H1 (cell line): ENCODE results near the gene CD3D. TPM values are rescaled to one million over a fixed set of nuclear protein-coding genes. Genes with fewer than 3 reads are reported as not detected.

ENCODE experiments used
- CTCF ChIA-PET: fragments of 300-600 bp; sonication (Branson Sonifier 250); formaldehyde crosslinking; loops from one replicate; lab custom pipeline; 2021; ENCODE audit not compliant: partially characterized antibody; lab: Charles Lee
- POLR2A ChIA-PET: fragments of 300-600 bp; sonication (Branson Sonifier 250); formaldehyde crosslinking; loops from one replicate; lab custom pipeline; 2021; ENCODE audit warnings: inconsistent platforms; ENCODE audit not compliant: partially characterized antibody; lab: Charles Lee
- DNase-seq, 2 experiments: peaks; one replicate each; pipeline versions ENCODE4 v3.0.0 to v3.0.0-alpha.2; 2010 to 2022; ENCODE audit warnings: low spot score in 2 of 2, low read depth in 1 of 2, mixed read lengths in 1 of 2
- FAIRE-seq: peaks from 2 replicates; lab custom pipeline; 2011; peaks lifted over from hg19 to GRCh38; lab: Jason Lieb, UNC
- H2AFZ ChIP-seq: 2 replicates; pipeline ENCODE4 v1.8.1; 2012; ENCODE audit warnings: low read length, inconsistent platforms
- H2AK5ac ChIP-seq: 2 replicates; pipeline ENCODE4 v1.6.1; 2013; ENCODE audit warnings: low read depth, low read length
- H2BK120ac ChIP-seq: replicated peaks from 2 replicates; pipeline ENCODE3; 2013; ENCODE audit warnings: low read depth, low read length, inconsistent platforms
- H2BK12ac ChIP-seq: 2 replicates; pipeline ENCODE4 v1.6.1; 2013; ENCODE audit warnings: low read depth, low read length
- H2BK15ac ChIP-seq: 2 replicates; pipeline ENCODE4 v1.6.1; 2013; ENCODE audit warnings: low read length
- H2BK20ac ChIP-seq: 2 replicates; pipeline ENCODE4 v1.6.1; 2013; ENCODE audit warnings: low read length
- H2BK5ac ChIP-seq: 2 replicates; pipeline ENCODE4 v1.6.1; 2013; ENCODE audit warnings: low read depth, low read length
- H3K14ac ChIP-seq: 2 replicates; pipeline ENCODE4 v1.6.1; 2013; ENCODE audit warnings: inconsistent platforms; ENCODE audit not compliant: insufficient read length
- H3K18ac ChIP-seq: 2 replicates; pipeline ENCODE4 v1.6.1; 2013; ENCODE audit warnings: low read length; ENCODE audit errors: extremely low read depth
- H3K23ac ChIP-seq: 2 replicates; pipeline ENCODE4 v1.6.1; 2013; ENCODE audit warnings: inconsistent platforms; ENCODE audit not compliant: insufficient read length
- H3K23me2 ChIP-seq: 2 replicates; pipeline ENCODE4 v1.6.1; 2013; ENCODE audit warnings: low read depth, low read length
- H3K27ac ChIP-seq: 2 replicates; pipeline ENCODE4 v1.6.1; 2011; ENCODE audit warnings: low read depth, low read length, inconsistent platforms
- H3K27me3 ChIP-seq, 4 experiments: replicated peaks in 1 of 4; 1 replicate in 1 of 4; 2 replicates in 3 of 4; pipeline versions ENCODE4 v1.6.1 to v1.8.1; 2011 to 2013; ENCODE audit warnings: low read length in 3 of 4, mild to moderate bottlenecking in 3 of 4, inconsistent platforms in 2 of 4, mixed read lengths in 2 of 4, moderate library complexity in 1 of 4; ENCODE audit not compliant: control insufficient read depth in 3 of 4, insufficient read depth in 3 of 4; ENCODE audit errors: extremely low read depth in 1 of 4
- H3K36me3 ChIP-seq, 4 experiments: 2 replicates each; pipeline versions ENCODE4 v1.6.1 to v1.8.1; 2011 to 2013; ENCODE audit warnings: mild to moderate bottlenecking in 4 of 4, low read length in 3 of 4, moderate library complexity in 2 of 4, control low read depth in 1 of 4, inconsistent platforms in 1 of 4; ENCODE audit not compliant: insufficient read depth in 4 of 4, control insufficient read depth in 2 of 4
- H3K4ac ChIP-seq: replicated peaks from 2 replicates; pipeline ENCODE3; 2013; ENCODE audit warnings: low read length, low read depth, mixed read lengths, inconsistent platforms; ENCODE audit not compliant: insufficient read length
- H3K4me1 ChIP-seq, 4 experiments: replicated peaks in 1 of 4; 1 replicate in 1 of 4; 2 replicates in 3 of 4; pipeline versions ENCODE4 v1.6.1 to v1.8.1; 2011 to 2013; ENCODE audit warnings: low read length in 3 of 4, inconsistent platforms in 2 of 4, mixed read lengths in 1 of 4; ENCODE audit not compliant: insufficient read depth in 4 of 4, control insufficient read depth in 3 of 4
- H3K4me2 ChIP-seq, 2 experiments: 2 replicates each; pipeline versions ENCODE4 v1.6.1 to v1.8.1; 2011 to 2013; ENCODE audit warnings: low read depth in 2 of 2, low read length in 2 of 2, control low read depth in 1 of 2, inconsistent platforms in 1 of 2, mild to moderate bottlenecking in 1 of 2; ENCODE audit not compliant: insufficient read depth in 1 of 2
- H3K4me3 ChIP-seq, 4 experiments: fragments of 200-600, 300-600 bp in 1 of 4; sonication (generic), shearing (Covaris generic), sonication (Bioruptor Twin) in 1 of 4; 2 replicates each; pipeline versions ENCODE4 v1.5.1 to v1.8.1; 2011 to 2016; ENCODE audit warnings: low read length in 4 of 4, low read depth in 3 of 4, control low read depth in 2 of 4, inconsistent platforms in 2 of 4, mild to moderate bottlenecking in 2 of 4, mixed read lengths in 1 of 4, moderate library complexity in 1 of 4; ENCODE audit not compliant: insufficient read depth in 2 of 4; ENCODE audit errors: extremely low read depth in 1 of 4
- H3K56ac ChIP-seq: replicated peaks from 2 replicates; pipeline ENCODE3; 2013; ENCODE audit warnings: low read depth, mild to moderate bottlenecking, mixed read lengths, low read length, inconsistent platforms; ENCODE audit not compliant: insufficient read length
- H3K79me1 ChIP-seq: 2 replicates; pipeline ENCODE4 v1.6.1; 2013; ENCODE audit warnings: low read depth, low read length, control low read depth
- H3K79me2 ChIP-seq, 2 experiments: 2 replicates each; pipeline versions ENCODE4 v1.6.1 to v1.8.1; 2012 to 2013; ENCODE audit warnings: low read length in 2 of 2, mild to moderate bottlenecking in 2 of 2, inconsistent platforms in 1 of 2; ENCODE audit not compliant: insufficient read depth in 2 of 2, control insufficient read depth in 1 of 2
- H3K9ac ChIP-seq, 4 experiments: replicated peaks in 1 of 4; 1 replicate in 1 of 4; 2 replicates in 3 of 4; pipeline versions ENCODE4 v1.6.1 to v1.8.1; 2011 to 2013; ENCODE audit warnings: low read depth in 3 of 4, low read length in 3 of 4, control low read depth in 2 of 4, mild to moderate bottlenecking in 2 of 4, moderate library complexity in 2 of 4, inconsistent platforms in 1 of 4; ENCODE audit errors: extremely low read depth in 1 of 4
- H3K9me3 ChIP-seq, 2 experiments: 2 replicates each; pipeline versions ENCODE4 v1.6.1 to v1.8.1; 2012 to 2013; ENCODE audit warnings: mild to moderate bottlenecking in 2 of 2, moderate library complexity in 2 of 2, control low read depth in 1 of 2, inconsistent platforms in 1 of 2, low read depth in 1 of 2, low read length in 1 of 2, mixed read lengths in 1 of 2; ENCODE audit not compliant: insufficient read depth in 2 of 2
- H4K20me1 ChIP-seq, 2 experiments: replicated peaks in 1 of 2; 2 replicates each; pipeline versions ENCODE3 to v1.8.1; 2011 to 2013; ENCODE audit warnings: inconsistent platforms in 2 of 2, low read length in 2 of 2, mild to moderate bottlenecking in 1 of 2; ENCODE audit not compliant: insufficient read depth in 2 of 2, control insufficient read depth in 1 of 2
- H4K5ac ChIP-seq: 2 replicates; pipeline ENCODE4 v1.6.1; 2013; ENCODE audit warnings: low read length, low read depth, mixed read lengths, inconsistent platforms; ENCODE audit not compliant: insufficient read length
- H4K8ac ChIP-seq: 2 replicates; pipeline ENCODE4 v1.8.0; 2013; ENCODE audit warnings: mild to moderate bottlenecking, moderate library complexity, low read length, inconsistent platforms; ENCODE audit not compliant: insufficient read depth; ENCODE audit errors: extremely low read depth
- H4K91ac ChIP-seq: replicated peaks from 2 replicates; pipeline ENCODE3; 2013; ENCODE audit warnings: low read length, mixed read lengths, inconsistent platforms; ENCODE audit not compliant: insufficient read length
- JUND ChIP-seq: IDR thresholded peaks from 2 replicates; pipeline ENCODE4 v1.6.1; 2011; ENCODE audit warnings: mild to moderate bottlenecking, improper control_type of control experiment, low read length
- polyA plus RNA-seq, 7 experiments: library from polyadenylated mRNA; depleted of rRNA in 3 of 7; stranded (reverse) in 5 of 7; unstranded in 2 of 7; fragments of >200 nt in 5 of 7; fragments of 200-250 nt in 2 of 7; gene quantifications; 1 replicate in 5 of 7; 2 replicates in 1 of 7; 4 replicates in 1 of 7; pipeline versions ENCODE4 v1.2.1 to v1.2.3, GENCODE V29; 2011 to 2013; ENCODE audit warnings: missing spikeins in 2 of 7, mixed read lengths in 2 of 7
- total RNA-seq: library from RNA; stranded (reverse); fragmentation: NEBNext Ultra II Directional; extraction: Animal tissue kit (Norgen Biotek cat#: 25700); gene quantifications from 2 replicates; pipeline ENCODE4 v1.2.1, GENCODE V29; 2021
- TF ChIP-seq, protein P1 (sequence below): fragments of 300-600 bp; sonication (generic); IDR thresholded peaks from 2 replicates; pipeline ENCODE4 v1.7.1; 2012; ENCODE audit warnings: low read length, moderate library complexity, mild to moderate bottlenecking, inconsistent platforms; ENCODE audit not compliant: insufficient replicate concordance

The CD3D gene
- total and polyA plus RNA-seq, 2 of the 8 experiments (the other 6 are each of a cell fraction or from before 2014, with no cell fraction given): not detected

DNA sequence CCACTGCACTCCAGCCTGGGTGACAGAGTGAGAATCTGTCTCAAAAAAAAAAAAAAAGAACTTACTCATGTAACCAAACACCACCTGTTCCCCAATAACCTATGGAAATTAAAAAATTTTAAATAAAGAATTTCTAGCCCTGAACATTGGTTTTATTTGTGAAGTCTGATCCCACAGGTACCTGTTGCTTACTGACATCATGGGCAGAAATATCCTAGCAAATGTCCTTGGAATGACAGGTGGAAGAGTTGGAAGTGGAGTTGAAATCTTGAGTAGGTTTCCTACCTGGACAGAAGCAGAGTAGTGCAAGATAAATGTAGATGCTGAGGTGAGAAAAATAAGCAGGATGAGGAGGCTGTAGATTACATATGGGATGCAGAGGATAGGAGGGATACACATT, 17.2 kb downstream of the CD3D start:
- no peak overlapping the region for H4K5ac ChIP-seq
- no peaks in the 10 kb centered on the region for H4K20me1 ChIP-seq
- no peak overlapping the region for H2BK120ac ChIP-seq
- no peak overlapping the region for H2AK5ac ChIP-seq
- no peaks in the 10 kb centered on the region for H3K79me2 ChIP-seq
- H3K4ac ChIP-seq: no peak overlapping the region
- H3K56ac ChIP-seq: no peak overlapping the region
- no peak overlapping the region for H3K14ac ChIP-seq
- no peak overlapping the region for H3K18ac ChIP-seq
- no peak overlapping the region for H2BK12ac ChIP-seq
- no peaks in the 10 kb centered on the region for H3K23me2 ChIP-seq
- H3K36me3 ChIP-seq: no peaks in the 10 kb centered on the region
- H3K27ac ChIP-seq: no peak overlapping the region
- no peak overlapping the region for H3K23ac ChIP-seq
- H3K4me1 ChIP-seq: no peaks in the 10 kb centered on the region
- no peak overlapping the region for H2BK5ac ChIP-seq
- no peaks in the 10 kb centered on the region for H3K27me3 ChIP-seq
- no peak overlapping the region for H3K4me2 ChIP-seq
- no peak overlapping the region for H2BK20ac ChIP-seq
- CTCF ChIA-PET: no interaction called here
- POLR2A ChIA-PET: no interaction called here
- H3K9me3 ChIP-seq: no peaks in the 10 kb centered on the region
- H4K8ac ChIP-seq: no peak overlapping the region
- no peaks in the 10 kb centered on the region for H3K79me1 ChIP-seq
- H2AFZ ChIP-seq: no peak overlapping the region
- DNase-seq: no peak
- no peak overlapping the region for H3K4me3 ChIP-seq
- H2BK15ac ChIP-seq: no peak overlapping the region
- no peak for FAIRE-seq
- no peak overlapping the region for H4K91ac ChIP-seq
- H3K9ac ChIP-seq: no peak overlapping the region
- TF ChIP-seq JUND: no peak
- TF ChIP-seq, protein P1, sequence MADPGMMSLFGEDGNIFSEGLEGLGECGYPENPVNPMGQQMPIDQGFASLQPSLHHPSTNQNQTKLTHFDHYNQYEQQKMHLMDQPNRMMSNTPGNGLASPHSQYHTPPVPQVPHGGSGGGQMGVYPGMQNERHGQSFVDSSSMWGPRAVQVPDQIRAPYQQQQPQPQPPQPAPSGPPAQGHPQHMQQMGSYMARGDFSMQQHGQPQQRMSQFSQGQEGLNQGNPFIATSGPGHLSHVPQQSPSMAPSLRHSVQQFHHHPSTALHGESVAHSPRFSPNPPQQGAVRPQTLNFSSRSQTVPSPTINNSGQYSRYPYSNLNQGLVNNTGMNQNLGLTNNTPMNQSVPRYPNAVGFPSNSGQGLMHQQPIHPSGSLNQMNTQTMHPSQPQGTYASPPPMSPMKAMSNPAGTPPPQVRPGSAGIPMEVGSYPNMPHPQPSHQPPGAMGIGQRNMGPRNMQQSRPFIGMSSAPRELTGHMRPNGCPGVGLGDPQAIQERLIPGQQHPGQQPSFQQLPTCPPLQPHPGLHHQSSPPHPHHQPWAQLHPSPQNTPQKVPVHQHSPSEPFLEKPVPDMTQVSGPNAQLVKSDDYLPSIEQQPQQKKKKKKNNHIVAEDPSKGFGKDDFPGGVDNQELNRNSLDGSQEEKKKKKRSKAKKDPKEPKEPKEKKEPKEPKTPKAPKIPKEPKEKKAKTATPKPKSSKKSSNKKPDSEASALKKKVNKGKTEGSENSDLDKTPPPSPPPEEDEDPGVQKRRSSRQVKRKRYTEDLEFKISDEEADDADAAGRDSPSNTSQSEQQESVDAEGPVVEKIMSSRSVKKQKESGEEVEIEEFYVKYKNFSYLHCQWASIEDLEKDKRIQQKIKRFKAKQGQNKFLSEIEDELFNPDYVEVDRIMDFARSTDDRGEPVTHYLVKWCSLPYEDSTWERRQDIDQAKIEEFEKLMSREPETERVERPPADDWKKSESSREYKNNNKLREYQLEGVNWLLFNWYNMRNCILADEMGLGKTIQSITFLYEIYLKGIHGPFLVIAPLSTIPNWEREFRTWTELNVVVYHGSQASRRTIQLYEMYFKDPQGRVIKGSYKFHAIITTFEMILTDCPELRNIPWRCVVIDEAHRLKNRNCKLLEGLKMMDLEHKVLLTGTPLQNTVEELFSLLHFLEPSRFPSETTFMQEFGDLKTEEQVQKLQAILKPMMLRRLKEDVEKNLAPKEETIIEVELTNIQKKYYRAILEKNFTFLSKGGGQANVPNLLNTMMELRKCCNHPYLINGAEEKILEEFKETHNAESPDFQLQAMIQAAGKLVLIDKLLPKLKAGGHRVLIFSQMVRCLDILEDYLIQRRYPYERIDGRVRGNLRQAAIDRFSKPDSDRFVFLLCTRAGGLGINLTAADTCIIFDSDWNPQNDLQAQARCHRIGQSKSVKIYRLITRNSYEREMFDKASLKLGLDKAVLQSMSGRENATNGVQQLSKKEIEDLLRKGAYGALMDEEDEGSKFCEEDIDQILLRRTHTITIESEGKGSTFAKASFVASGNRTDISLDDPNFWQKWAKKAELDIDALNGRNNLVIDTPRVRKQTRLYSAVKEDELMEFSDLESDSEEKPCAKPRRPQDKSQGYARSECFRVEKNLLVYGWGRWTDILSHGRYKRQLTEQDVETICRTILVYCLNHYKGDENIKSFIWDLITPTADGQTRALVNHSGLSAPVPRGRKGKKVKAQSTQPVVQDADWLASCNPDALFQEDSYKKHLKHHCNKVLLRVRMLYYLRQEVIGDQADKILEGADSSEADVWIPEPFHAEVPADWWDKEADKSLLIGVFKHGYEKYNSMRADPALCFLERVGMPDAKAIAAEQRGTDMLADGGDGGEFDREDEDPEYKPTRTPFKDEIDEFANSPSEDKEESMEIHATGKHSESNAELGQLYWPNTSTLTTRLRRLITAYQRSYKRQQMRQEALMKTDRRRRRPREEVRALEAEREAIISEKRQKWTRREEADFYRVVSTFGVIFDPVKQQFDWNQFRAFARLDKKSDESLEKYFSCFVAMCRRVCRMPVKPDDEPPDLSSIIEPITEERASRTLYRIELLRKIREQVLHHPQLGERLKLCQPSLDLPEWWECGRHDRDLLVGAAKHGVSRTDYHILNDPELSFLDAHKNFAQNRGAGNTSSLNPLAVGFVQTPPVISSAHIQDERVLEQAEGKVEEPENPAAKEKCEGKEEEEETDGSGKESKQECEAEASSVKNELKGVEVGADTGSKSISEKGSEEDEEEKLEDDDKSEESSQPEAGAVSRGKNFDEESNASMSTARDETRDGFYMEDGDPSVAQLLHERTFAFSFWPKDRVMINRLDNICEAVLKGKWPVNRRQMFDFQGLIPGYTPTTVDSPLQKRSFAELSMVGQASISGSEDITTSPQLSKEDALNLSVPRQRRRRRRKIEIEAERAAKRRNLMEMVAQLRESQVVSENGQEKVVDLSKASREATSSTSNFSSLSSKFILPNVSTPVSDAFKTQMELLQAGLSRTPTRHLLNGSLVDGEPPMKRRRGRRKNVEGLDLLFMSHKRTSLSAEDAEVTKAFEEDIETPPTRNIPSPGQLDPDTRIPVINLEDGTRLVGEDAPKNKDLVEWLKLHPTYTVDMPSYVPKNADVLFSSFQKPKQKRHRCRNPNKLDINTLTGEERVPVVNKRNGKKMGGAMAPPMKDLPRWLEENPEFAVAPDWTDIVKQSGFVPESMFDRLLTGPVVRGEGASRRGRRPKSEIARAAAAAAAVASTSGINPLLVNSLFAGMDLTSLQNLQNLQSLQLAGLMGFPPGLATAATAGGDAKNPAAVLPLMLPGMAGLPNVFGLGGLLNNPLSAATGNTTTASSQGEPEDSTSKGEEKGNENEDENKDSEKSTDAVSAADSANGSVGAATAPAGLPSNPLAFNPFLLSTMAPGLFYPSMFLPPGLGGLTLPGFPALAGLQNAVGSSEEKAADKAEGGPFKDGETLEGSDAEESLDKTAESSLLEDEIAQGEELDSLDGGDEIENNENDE: no peak
